Right renal pelvis (tissue), 4 donors: ENCODE measurements around the gene GHITM. TPM values are rescaled to one million over a fixed set of nuclear protein-coding genes. Genes with fewer than 3 reads are reported as not detected.

ENCODE experiments used
- DNase-seq, 4 donors: peaks; one replicate each; pipeline ENCODE4 v3.0.0-alpha.2; 2013; ENCODE audit warnings: low read depth in 4 of 4, low spot score in 3 of 4, missing footprints in 1 of 4
- polyA plus RNA-seq, 4 donors: library from polyadenylated mRNA; unstranded; fragments of 120-200 nt; gene quantifications; one replicate each; pipeline ENCODE4 v1.2.1, GENCODE V29; 2013; ENCODE audit not compliant: insufficient read length in 4 of 4

The GHITM gene
- polyA plus RNA-seq, 4 donors = 180 to 205 (median 193) TPM

GRCh38 chr10:84197643-84198042 lies 58.3 kb downstream of the GHITM start:
- no peak for DNase-seq

GRCh38 chr10:84198206-84198915 lies 59.1 kb downstream of the GHITM start:
- no peak for DNase-seq

DNA sequence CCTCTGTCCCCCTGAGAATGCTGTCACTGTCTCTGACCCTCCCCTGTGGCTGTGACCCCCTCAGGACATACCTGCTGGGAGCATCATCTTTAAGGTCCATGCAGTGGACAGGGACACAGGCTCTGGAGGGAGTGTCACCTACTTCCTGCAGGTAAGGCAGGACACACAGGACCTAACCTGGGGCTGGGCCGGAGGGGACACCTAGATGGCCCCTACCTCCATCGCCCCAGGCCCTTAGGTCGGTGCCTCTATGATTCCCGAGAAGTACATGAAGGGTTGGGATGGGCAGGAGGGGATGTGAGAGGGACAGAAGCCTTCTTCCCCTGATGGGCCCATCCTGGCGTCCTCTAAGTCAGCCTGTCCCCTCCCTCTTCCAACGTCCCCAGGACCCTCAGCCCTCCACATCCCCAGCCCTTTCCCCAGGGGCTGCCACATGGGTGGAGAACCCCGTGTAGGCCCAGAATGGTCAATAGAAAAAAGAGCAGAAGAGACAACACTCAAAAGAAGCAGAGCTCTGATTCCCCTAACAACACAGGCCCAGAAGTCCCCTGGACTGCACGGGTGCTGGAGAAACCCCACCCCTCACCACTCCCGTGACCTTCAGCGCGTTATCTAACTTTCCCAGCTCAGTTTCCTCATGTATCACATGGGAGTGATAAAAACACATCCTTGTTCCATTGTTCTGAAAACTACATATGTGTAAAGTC lies 61.4 kb downstream of the GHITM start:
- DNase-seq = no peak

DNA sequence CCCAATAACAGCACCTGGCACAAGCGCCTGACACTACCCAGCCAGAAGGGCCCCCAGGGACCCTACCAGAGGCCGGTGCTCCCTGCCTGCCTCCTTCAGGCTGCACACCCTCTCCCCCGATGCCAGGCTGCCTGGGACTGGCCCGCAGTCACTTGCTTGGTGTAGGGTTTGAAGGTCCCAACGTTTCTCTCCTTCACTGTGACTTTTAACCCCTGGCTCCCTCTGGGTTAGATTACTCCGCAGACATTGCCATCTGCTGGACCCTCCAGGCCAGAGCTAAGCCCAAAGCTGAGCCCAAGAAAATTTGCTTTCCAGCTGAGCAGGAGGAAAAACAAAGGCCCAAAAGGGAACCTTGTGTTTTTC lies 61.9 kb downstream of the GHITM start:
- DNase-seq = no peak

- DNase-seq = no peak
Measured at GRCh38 chr10:84201682-84202081, 62.4 kb downstream of the GHITM start.

- DNase-seq = no peak
Measured at GRCh38 chr10:84202349-84202748, 63.0 kb downstream of the GHITM start.

Other genes starting within 250 kb of the GHITM start
- gene GPR15LG, start 34.3 kb downstream of the GHITM start, polyA plus RNA-seq = 1 to 10 TPM in 1 of 4 donors, under 1 TPM in 2, not detected in 1; 0.18 to 1.1 (median 0.78) TPM
- 1 to 10 TPM in 2 of 4 donors, under 1 TPM in 2; 0.96 to 1.2 (median 1.0) TPM for gene CDHR1, start 55.0 kb downstream of the GHITM start, polyA plus RNA-seq
- not detected for gene LRIT2, start 86.0 kb downstream of the GHITM start, polyA plus RNA-seq
- gene LRIT1, start 102.0 kb downstream of the GHITM start, polyA plus RNA-seq = not detected
- under 1 TPM in 2 of 4 donors, not detected in 2; 0.13 to 0.34 TPM for gene RGR, start 105.5 kb downstream of the GHITM start, polyA plus RNA-seq
- gene CCSER2, start 189.1 kb downstream of the GHITM start, polyA plus RNA-seq = 10 to 100 TPM; 26.7 to 39.4 (median 35.2) TPM